Mononuclear cell (primary cell): ENCODE results near the gene PAPPA2. TPM values are rescaled to one million over a fixed set of nuclear protein-coding genes. Genes with fewer than 3 reads are reported as not detected.

Experiments used
- H3K27me3 ChIP-seq: 2 replicates; pipeline ENCODE4 v1.6.0; 2011; ENCODE audit warnings: low read length, control low read depth; ENCODE audit not compliant: insufficient read depth
- H3K4me1 ChIP-seq: 2 replicates; pipeline ENCODE4 v1.5.1; 2011; ENCODE audit warnings: mild to moderate bottlenecking, low read length, control low read depth; ENCODE audit not compliant: insufficient read depth
- H3K4me3 ChIP-seq: 2 replicates; pipeline ENCODE4 v1.5.1; 2011; ENCODE audit warnings: mild to moderate bottlenecking, low read length, moderate library complexity
- H3K9me3 ChIP-seq: 2 replicates; pipeline ENCODE4 v1.5.1; 2011; ENCODE audit warnings: low read depth, mild to moderate bottlenecking, control low read depth, low read length
- total RNA-seq: library from RNA; depleted of rRNA; stranded (reverse); fragments of >200 nt; gene quantifications from one replicate; pipeline ENCODE4 v1.2.3, GENCODE V29; 2012

Gene PAPPA2
- total RNA-seq, 1 donor, result 0.10 TPM

- no peaks in the 10 kb centered on the region for H3K27me3 ChIP-seq
- H3K4me3 ChIP-seq, result no peak overlapping the region
- H3K9me3 ChIP-seq, result peaks cover 5% of the 10 kb centered on the region
- no peaks in the 10 kb centered on the region for H3K4me1 ChIP-seq
These were observed 180.6 kb downstream of the PAPPA2 start for GRCh38 chr1:176643536-176643935.

- Histone ChIP-seq H3K9me3 (peaks cover 7% of the 10 kb centered on the region), H3K4me1 (no peaks in the 10 kb centered on the region), H3K4me3 (no peak overlapping the region), H3K27me3 (no peaks in the 10 kb centered on the region)
These were observed 185.6 kb downstream of the PAPPA2 start for GRCh38 chr1:176648556-176648955.

- Histone ChIP-seq H3K4me3 (no peak overlapping the region), H3K27me3 (no peaks in the 10 kb centered on the region), H3K4me1 (no peaks in the 10 kb centered on the region), H3K9me3 (no peaks in the 10 kb centered on the region)
These were observed 193.5 kb downstream of the PAPPA2 start for GRCh38 chr1:176656257-176656995.

- Histone ChIP-seq H3K4me3 (no peak overlapping the region), H3K9me3 (no peaks in the 10 kb centered on the region), H3K27me3 (no peaks in the 10 kb centered on the region), H3K4me1 (no peaks in the 10 kb centered on the region)
These were observed 206.8 kb downstream of the PAPPA2 start for GRCh38 chr1:176669782-176670181.

- Histone ChIP-seq H3K4me1 (no peaks in the 10 kb centered on the region), H3K4me3 (no peak overlapping the region), H3K9me3 (no peaks in the 10 kb centered on the region), H3K27me3 (no peaks in the 10 kb centered on the region)
These were observed 207.9 kb downstream of the PAPPA2 start for GRCh38 chr1:176670853-176671252.

- Histone ChIP-seq H3K4me3 (no peak overlapping the region), H3K4me1 (no peaks in the 10 kb centered on the region), H3K27me3 (no peaks in the 10 kb centered on the region), H3K9me3 (no peaks in the 10 kb centered on the region)
These were observed 220.0 kb downstream of the PAPPA2 start for GRCh38 chr1:176682830-176683535.

GRCh38 chr1:176691251-176692228 lies 228.6 kb downstream of the PAPPA2 start:
- no peaks in the 10 kb centered on the region for H3K4me1 ChIP-seq
- H3K9me3 ChIP-seq, result no peaks in the 10 kb centered on the region
- no peak overlapping the region for H3K4me3 ChIP-seq
- no peaks in the 10 kb centered on the region for H3K27me3 ChIP-seq

GRCh38 chr1:176692431-176692830 lies 229.5 kb downstream of the PAPPA2 start:
- H3K27me3 ChIP-seq, result no peaks in the 10 kb centered on the region
- no peaks in the 10 kb centered on the region for H3K9me3 ChIP-seq
- H3K4me1 ChIP-seq, result no peaks in the 10 kb centered on the region
- H3K4me3 ChIP-seq, result no peak overlapping the region

- no peak overlapping the region for H3K4me3 ChIP-seq
- no peaks in the 10 kb centered on the region for H3K27me3 ChIP-seq
- H3K9me3 ChIP-seq, result no peaks in the 10 kb centered on the region
- H3K4me1 ChIP-seq, result no peaks in the 10 kb centered on the region
These were observed 230.2 kb downstream of the PAPPA2 start for GRCh38 chr1:176692988-176693696.

- H3K4me1 ChIP-seq, result no peaks in the 10 kb centered on the region
These were observed 230.8 kb downstream of the PAPPA2 start for GRCh38 chr1:176693697-176694329.

GRCh38 chr1:176694713-176695112 lies 231.7 kb downstream of the PAPPA2 start:
- no peaks in the 10 kb centered on the region for H3K9me3 ChIP-seq

More at GRCh38 chr1:176693697-176694329, 230.8 kb downstream of the PAPPA2 start:
- no peaks in the 10 kb centered on the region for H3K27me3 ChIP-seq
- no peak overlapping the region for H3K4me3 ChIP-seq
- H3K9me3 ChIP-seq, result no peaks in the 10 kb centered on the region

GRCh38 chr1:176696109-176696508 lies 233.1 kb downstream of the PAPPA2 start:
- no peaks in the 10 kb centered on the region for H3K9me3 ChIP-seq
- H3K27me3 ChIP-seq, result no peaks in the 10 kb centered on the region
- H3K4me1 ChIP-seq, result no peaks in the 10 kb centered on the region
- no peak overlapping the region for H3K4me3 ChIP-seq

More at GRCh38 chr1:176694713-176695112, 231.7 kb downstream of the PAPPA2 start:
- no peak overlapping the region for H3K4me3 ChIP-seq
- H3K27me3 ChIP-seq, result no peaks in the 10 kb centered on the region
- H3K4me1 ChIP-seq, result no peaks in the 10 kb centered on the region

- Histone ChIP-seq H3K4me3 (no peak overlapping the region), H3K27me3 (no peaks in the 10 kb centered on the region), H3K4me1 (no peaks in the 10 kb centered on the region), H3K9me3 (no peaks in the 10 kb centered on the region)
These were observed 233.7 kb downstream of the PAPPA2 start for GRCh38 chr1:176696689-176697088.

GRCh38 chr1:176699821-176700220 lies 236.8 kb downstream of the PAPPA2 start:
- Histone ChIP-seq H3K27me3 (no peaks in the 10 kb centered on the region), H3K9me3 (no peaks in the 10 kb centered on the region), H3K4me1 (no peaks in the 10 kb centered on the region), H3K4me3 (no peak overlapping the region)
